NCI-H1105 treated with DMSO at 0.1 percent for 48 hours (cell line): ENCODE data around the gene NELL2.

Experiments
- DNase-seq: peaks from one replicate; lab custom pipeline; 2025; lab: John Stamatoyannopoulos, UW

The NELL2 gene

GRCh38 chr12:44464180-44464579 lies 411.9 kb downstream of the NELL2 start:
- no peak for DNase-seq

DNA sequence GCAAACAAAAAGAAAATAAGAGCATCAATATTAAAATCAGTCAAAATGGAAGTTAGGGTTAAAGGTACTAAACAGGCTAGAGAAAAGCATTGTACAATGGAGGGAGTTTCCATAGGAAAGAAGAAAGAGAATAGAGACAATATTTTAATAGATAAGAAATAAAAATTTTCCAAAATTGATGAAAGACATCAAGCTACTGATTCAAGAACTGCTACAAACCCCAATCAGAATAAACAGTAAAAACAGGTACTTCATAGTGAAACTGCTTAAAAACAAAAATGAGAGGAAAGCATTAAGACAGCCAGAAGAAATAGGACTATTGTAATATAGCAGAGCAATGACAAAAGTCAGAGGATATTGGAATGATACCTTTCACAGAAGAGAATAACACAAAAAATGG lies 413.4 kb downstream of the NELL2 start:
- DNase-seq: no peak

- DNase-seq: no peak
Observed at GRCh38 chr12:44460261-44460660, 415.9 kb downstream of the NELL2 start.

DNA sequence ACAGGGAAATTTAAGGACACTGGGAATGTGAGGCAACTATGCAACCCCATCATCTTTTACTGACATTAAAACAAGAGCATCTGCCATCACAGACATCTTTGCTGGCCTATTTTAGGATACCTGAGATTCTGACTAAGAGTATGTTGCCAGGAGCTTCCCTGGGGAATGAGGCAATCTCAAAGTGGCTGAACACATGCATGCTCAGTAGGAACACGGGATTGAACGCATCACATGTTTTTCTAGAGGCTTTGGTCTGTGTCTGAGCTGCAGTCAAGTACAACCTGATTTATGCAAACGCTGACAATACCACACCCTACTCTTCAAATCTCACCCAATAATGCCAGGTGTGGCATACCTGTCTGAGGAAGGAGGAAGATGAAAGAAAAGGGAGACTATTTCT lies 416.5 kb downstream of the NELL2 start:
- no peak for DNase-seq
